22Rv1 (cell line): ENCODE results near the gene LRP5.

ENCODE experiments used
- CTCF ChIP-seq: fragments of 450-650 bp; IDR thresholded peaks from 2 replicates; pipeline ENCODE4 v1.5.1; 2017; ENCODE audit warnings: mild to moderate bottlenecking
- ZFX ChIP-seq: fragments of 450-650 bp; IDR thresholded peaks from 2 replicates; pipeline ENCODE4 v1.6.1; 2017; ENCODE audit warnings: antibody characterized with exemption, borderline replicate concordance

DNA sequence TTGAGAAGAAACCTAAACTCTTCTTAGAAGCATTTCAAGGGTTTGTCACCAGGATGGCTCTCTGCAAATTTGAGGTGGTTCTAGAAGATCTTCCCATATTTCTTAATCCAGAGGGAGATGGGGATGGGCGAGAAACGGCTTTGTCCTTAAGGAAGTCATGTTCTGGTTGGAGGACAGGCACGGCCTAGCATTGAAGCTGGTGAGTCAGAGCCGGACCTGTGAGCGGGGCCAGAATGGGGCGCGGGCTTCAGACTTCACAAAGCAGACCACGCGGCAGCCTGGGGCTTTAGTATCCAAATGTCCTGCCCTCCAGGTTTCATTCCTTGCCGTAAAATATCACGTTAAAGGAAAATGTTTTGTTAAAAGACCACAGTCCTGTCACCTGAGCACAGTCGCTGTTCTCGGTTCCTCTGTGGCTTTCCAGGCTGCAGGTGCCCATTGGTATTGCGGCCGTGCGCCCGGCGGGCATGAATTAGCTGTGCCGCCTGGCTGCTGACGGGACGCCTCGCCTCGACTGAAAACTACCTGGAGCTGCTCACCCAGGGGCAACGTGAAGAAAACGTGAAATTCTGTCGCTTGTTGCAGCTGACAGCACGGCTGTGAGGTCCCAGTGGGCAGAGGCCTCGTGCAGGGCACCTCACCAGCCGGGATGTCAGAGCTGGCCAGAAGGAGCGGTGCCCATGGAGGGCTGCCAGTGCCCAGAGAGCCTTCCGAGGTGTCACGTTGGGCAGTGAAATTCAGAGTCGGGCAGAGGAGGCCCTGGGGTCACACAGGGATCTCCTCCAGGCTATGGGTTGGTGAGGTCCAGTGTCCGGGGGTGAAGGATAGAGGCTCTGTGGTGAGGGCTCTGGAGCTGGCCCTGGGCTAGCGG, 59.0 kb downstream of the LRP5 start:
- no peak for TF ChIP-seq CTCF
- no peak for TF ChIP-seq ZFX
